Stimulated activated naive B cell treated with anti-CD40 and anti-IgM and Interleukin-4, amounts not matched to agents 10 μg/mL and 1 μg/mL and 100 μg/mL, for 72 hours (primary cell): ENCODE data around the gene STK4.

ENCODE experiments used
- ATAC-seq, 2 donors: fragments of 150-1000 bp; cut with Tn5 transposase; replicated peaks; 2 replicates each; pipeline ENCODE4 v1.10.0; 2021; ENCODE audit warnings: moderate library complexity in 1 of 2
- DNase-seq: peaks from one replicate; pipeline ENCODE4 v3.0.0; 2021
- H3K27ac Mint-ChIP-seq: one replicate; pipeline ENCODE4 v1.8.0; 2022; ENCODE audit warnings: mild to moderate bottlenecking, mixed read lengths
- H3K27me3 Mint-ChIP-seq, 2 donors: one replicate each; pipeline ENCODE4 v1.8.0; 2022; ENCODE audit warnings: mixed read lengths in 2 of 2
- H3K36me3 Mint-ChIP-seq, 2 donors: one replicate each; pipeline ENCODE4 v1.8.0; 2022; ENCODE audit warnings: mixed read lengths in 2 of 2, mild to moderate bottlenecking in 1 of 2
- H3K4me1 Mint-ChIP-seq, 2 donors: one replicate each; pipeline ENCODE4 v1.8.0; 2022; ENCODE audit warnings: mixed read lengths in 2 of 2, mild to moderate bottlenecking in 1 of 2
- H3K4me3 Mint-ChIP-seq, 2 donors: one replicate each; pipeline ENCODE4 v1.8.0; 2022; ENCODE audit warnings: mild to moderate bottlenecking in 2 of 2, mixed read lengths in 2 of 2, moderate library complexity in 1 of 2
- H3K9me3 Mint-ChIP-seq, 2 donors: one replicate each; pipeline ENCODE4 v1.8.0; 2022; ENCODE audit warnings: mixed read lengths in 2 of 2, mild to moderate bottlenecking in 1 of 2

STK4 gene

DNA sequence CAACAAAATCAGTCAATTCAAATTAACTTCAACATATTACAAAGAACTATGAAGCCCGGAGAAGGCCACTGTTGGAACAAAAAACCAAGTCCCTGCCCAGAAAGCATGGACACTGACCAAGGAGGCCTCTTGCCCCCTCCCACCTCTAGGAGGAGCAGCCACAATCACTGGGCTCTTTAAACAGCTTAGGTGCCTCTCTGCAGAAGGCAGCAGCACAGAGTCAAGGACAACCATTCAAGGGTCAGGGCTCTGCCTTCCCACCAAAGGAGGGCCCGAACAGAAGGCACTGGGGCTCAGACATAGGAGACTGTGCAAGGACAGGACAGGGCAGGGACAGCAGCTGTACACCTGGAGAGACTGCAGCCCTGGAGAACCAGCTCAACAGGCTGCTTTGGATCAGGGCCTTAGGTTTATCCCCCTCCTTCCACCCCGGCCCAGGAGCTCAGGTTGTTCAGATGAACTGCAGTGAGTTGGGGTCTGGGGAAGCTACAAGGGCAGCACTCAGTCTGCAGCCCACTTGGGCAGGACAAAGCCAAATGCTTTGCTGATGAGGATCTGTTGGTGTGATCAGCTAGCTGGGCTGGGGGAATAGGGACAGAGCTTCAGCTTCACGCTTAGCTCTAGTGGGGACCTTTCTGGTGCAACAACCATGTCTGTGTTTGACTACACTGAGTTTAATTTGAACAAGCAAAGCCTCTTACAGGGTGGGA is 23.9 kb upstream of the STK4 start:
- no peak for ATAC-seq
- Mint-ChIP-seq H3K27ac (peak overlapping the region; percentile 34), H3K36me3 (peaks cover 56 to 66% of the 10 kb centered on the region in 2 donors), H3K27me3 (no peaks in the 10 kb centered on the region), H3K4me1 (peaks cover 0 to 3% of the 10 kb centered on the region in 2 donors), H3K9me3 (no peaks in the 10 kb centered on the region), H3K4me3 (no peak overlapping the region)
- DNase-seq = no peak

DNA sequence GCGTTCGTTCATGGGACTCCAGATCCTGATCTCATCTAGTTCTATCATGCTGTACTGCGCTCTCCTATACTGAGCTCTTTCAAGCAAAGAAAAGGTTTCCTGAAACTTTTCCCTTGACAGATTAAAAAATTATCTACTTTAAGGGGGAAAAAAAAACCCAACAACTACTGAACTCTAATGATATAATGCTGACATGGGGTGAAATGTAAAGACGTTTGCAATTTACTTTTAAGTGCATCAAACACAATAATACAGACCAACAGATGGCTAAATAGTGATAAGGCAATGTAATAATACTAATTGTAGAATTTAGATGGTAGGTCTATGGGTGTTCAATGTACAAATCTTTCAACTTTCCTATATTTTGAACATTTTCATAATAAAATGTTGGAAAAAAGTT is 22.5 kb upstream of the STK4 start:
- no peaks in the 10 kb centered on the region for H3K9me3 Mint-ChIP-seq
- no peak overlapping the region for H3K27ac Mint-ChIP-seq
- H3K36me3 Mint-ChIP-seq = peaks cover 53 to 58% of the 10 kb centered on the region in 2 donors
- no peak for DNase-seq
- no peaks in the 10 kb centered on the region for H3K27me3 Mint-ChIP-seq
- H3K4me3 Mint-ChIP-seq = no peak overlapping the region
- peaks cover 0 to 3% of the 10 kb centered on the region in 2 donors for H3K4me1 Mint-ChIP-seq
- ATAC-seq = no peak

DNA sequence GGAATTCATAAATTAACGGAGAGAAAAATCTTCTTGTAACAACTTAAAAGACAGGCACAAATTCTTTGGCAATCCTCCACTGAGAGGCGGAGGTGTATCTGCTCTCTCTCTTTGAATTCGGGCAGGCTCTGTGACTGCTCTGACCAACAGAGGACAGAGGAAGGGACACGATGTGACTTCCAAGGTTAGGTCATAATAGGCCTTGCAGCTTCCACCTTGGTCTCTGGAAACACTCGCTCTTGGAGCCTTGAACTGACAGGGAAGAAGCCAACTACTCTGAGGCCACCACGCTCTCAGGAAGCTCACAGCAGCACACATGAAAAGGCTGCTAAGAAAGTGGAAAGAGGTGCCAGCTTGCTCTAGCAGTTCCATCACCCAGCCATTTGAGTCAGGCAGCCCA is 21.1 kb upstream of the STK4 start:
- Mint-ChIP-seq H3K27me3 (no peaks in the 10 kb centered on the region), H3K4me3 (no peak overlapping the region), H3K36me3 (peaks cover 53 to 58% of the 10 kb centered on the region in 2 donors), H3K9me3 (no peaks in the 10 kb centered on the region), H3K27ac (no peak overlapping the region), H3K4me1 (peaks cover 0 to 3% of the 10 kb centered on the region in 2 donors)
- ATAC-seq = no peak
- DNase-seq = no peak

DNA sequence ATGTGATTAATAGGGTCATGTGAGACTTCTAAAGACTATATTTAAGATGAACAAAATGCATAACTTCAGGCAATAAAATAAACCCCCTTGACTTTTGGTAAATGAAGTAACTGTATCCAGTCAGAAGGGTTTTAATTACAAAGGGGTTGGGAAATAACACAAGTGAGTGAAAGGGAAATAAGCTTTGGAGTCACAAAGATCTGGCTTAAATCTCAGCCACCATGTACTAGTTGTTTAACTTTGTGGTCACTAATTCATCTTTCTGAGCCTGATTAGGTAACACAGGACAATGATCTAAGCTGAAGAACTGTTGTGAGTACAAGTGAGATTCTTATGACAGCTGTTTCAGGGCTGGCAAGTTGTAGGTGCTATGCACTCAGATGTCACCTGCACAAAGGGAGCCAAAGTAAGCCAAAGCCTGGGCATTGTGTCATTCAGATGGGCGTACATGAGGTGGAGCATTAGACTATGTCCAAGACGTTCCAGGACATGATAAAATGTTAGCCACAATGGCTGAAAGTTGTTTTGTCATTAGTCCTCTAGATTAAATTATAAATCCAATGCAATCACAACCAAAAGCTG is 19.9 kb upstream of the STK4 start:
- H3K27me3 Mint-ChIP-seq = no peaks in the 10 kb centered on the region
- H3K9me3 Mint-ChIP-seq = no peaks in the 10 kb centered on the region
- DNase-seq (no peak), ATAC-seq (no peak)
- no peak overlapping the region for H3K4me3 Mint-ChIP-seq
- H3K27ac Mint-ChIP-seq = no peak overlapping the region
- peaks cover 52 to 57% of the 10 kb centered on the region in 2 donors for H3K36me3 Mint-ChIP-seq
- H3K4me1 Mint-ChIP-seq = peaks cover 0 to 2% of the 10 kb centered on the region in 2 donors

DNA sequence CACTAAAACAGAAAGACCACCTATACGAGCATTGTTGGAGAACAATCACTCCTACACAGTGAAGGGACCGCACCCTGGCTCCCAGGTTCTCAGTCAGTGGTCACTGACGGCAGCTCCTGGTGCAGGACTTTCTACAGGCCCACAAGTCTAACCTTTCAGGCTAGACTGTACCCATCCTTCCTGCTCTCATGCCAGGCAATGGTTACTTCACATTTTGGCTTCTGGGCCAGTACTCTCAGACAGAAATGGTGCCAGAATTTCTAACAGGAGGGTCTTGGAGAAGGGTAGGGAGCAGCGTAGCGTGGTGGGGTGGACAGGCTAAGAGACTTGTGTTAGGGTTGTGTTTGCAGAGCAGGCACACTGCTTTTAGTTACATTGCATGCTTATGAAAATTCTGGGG is 18.2 kb upstream of the STK4 start:
- no peaks in the 10 kb centered on the region for H3K27me3 Mint-ChIP-seq
- H3K27ac Mint-ChIP-seq = no peak overlapping the region
- peaks cover 50 to 52% of the 10 kb centered on the region in 2 donors for H3K36me3 Mint-ChIP-seq
- no peak for DNase-seq
- no peak for ATAC-seq
- no peaks in the 10 kb centered on the region for H3K9me3 Mint-ChIP-seq
- no peak overlapping the region for H3K4me3 Mint-ChIP-seq
- H3K4me1 Mint-ChIP-seq = peaks cover 6 to 8% of the 10 kb centered on the region in 2 donors

DNA sequence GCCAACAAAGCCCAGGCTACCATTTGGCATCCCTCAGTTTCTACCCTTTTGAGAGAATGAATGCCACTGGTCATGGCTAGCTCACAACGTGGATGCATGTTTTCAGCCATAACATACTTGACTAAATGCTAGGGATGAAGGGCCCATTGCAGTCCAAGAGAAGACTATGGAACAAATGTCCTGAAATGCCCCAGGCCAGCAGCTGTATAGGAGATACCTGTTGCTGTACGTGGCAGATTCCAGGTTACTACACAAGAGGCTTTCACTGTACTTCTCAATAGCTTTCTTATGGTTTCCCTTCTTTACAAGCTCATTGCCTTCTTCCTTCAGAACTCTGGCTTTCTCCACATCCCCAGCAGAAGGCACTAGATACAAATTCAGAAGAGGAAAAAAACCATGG is 17.8 kb upstream of the STK4 start:
- H3K4me1 Mint-ChIP-seq = peaks cover 10 to 12% of the 10 kb centered on the region in 2 donors
- H3K27ac Mint-ChIP-seq = no peak overlapping the region
- no peak for ATAC-seq

DNA sequence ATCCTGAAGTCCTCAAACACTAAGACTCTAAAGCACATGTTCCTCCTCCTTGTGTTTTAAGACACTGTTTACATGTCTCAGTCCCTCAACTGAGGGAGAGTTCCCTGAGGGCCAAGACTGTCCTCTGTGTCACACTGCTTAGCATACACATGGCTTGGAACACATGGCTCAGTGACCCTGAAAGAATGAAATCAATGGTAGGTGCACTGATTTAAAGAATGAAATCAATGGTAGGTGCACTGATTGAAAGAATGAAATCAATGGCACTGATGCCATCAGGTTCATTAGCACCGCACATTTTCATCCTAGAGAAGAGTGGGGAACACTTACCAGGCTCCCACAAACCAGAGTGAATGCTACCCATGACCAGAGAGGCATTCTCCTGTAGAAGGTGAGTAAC is 15.9 kb upstream of the STK4 start:
- peaks cover 25 to 28% of the 10 kb centered on the region in 2 donors for H3K4me1 Mint-ChIP-seq
- H3K27me3 Mint-ChIP-seq = no peaks in the 10 kb centered on the region
- ATAC-seq (no peak), DNase-seq (no peak)
- H3K36me3 Mint-ChIP-seq = peaks cover 55 to 56% of the 10 kb centered on the region in 2 donors
- no peak overlapping the region for H3K4me3 Mint-ChIP-seq
- H3K9me3 Mint-ChIP-seq = no peaks in the 10 kb centered on the region
- H3K27ac Mint-ChIP-seq = peak overlapping the region; percentile 2

More for the DNA sequence above, 17.8 kb upstream of the STK4 start:
- Mint-ChIP-seq H3K9me3 (no peaks in the 10 kb centered on the region), H3K4me3 (no peak overlapping the region), H3K36me3 (peaks cover 54 to 56% of the 10 kb centered on the region in 2 donors), H3K27me3 (no peaks in the 10 kb centered on the region)
- no peak for DNase-seq

DNA sequence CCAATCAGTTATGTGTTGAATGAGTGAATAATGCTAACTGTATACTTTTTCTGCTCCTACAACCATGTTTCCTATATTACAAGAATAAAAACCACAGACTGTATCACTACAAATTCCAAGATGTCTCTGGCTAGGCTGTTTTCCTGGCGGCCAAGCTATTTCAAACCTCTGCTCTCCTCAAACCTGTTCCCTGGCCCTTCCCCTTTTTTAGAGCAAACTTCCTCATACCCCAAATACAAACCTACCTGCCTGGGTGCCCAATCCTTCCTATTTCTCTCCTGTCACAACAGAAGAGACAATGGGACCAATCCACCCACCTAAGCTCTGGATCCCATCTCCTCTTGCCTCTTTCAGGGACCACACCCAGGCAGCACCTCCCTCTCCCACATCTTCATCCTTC is 13.6 kb upstream of the STK4 start:
- Mint-ChIP-seq H3K27me3 (no peaks in the 10 kb centered on the region), H3K36me3 (peaks cover 54 to 58% of the 10 kb centered on the region in 2 donors), H3K9me3 (no peaks in the 10 kb centered on the region), H3K27ac (peak overlapping the region; percentile 56), H3K4me1 (peaks cover 38 to 49% of the 10 kb centered on the region in 2 donors), H3K4me3 (no peak overlapping the region)
- ATAC-seq = no peak
- DNase-seq = no peak

DNA sequence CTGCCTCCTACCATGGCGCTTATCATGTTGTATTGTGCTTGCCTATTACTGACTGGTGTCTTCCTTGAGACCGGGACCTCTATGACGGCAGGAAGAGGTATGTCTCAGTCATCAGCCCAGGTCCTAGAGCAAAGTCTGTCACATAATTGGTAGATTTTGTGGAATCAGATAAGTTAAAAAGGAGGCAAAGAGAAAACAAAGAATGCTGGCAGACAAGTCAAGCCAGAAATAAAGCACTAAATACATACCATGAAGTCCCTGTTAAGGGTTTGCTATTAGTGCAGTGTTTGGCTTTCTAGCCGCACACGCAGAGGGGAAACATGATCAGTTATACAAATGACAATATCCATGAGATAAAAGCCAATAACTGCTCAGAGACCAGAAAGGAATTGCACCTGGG is 12.1 kb upstream of the STK4 start:
- no peak overlapping the region for H3K4me3 Mint-ChIP-seq
- no peak overlapping the region for H3K27ac Mint-ChIP-seq
- no peak for DNase-seq
- no peak for ATAC-seq
- H3K4me1 Mint-ChIP-seq = peaks cover 50 to 64% of the 10 kb centered on the region in 2 donors
- no peaks in the 10 kb centered on the region for H3K27me3 Mint-ChIP-seq
- peaks cover 54 to 72% of the 10 kb centered on the region in 2 donors for H3K36me3 Mint-ChIP-seq
- H3K9me3 Mint-ChIP-seq = no peaks in the 10 kb centered on the region

DNA sequence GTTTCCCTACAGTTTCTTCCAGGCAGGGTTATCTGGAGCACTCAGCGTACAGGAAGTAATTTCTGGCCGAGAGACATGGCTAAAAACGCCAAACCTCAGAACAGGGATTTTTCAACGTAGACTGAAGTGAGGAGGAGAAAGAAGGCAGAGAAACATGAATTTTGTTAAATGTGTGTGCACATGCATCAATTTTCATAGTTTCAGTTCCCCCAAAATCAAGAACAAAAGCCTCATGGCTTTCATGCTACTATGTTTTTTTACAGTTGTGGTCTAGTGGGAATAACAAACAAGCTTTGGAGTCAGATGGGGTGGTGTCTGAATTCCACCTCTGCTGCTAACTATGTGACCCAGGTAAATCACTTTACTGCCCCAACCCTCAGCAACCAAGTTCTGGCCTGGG is 11.0 kb upstream of the STK4 start:
- Mint-ChIP-seq H3K27me3 (no peaks in the 10 kb centered on the region), H3K27ac (peak overlapping the region; percentile 78), H3K36me3 (peaks cover 47 to 71% of the 10 kb centered on the region in 2 donors), H3K4me1 (peaks cover 54 to 69% of the 10 kb centered on the region in 2 donors), H3K9me3 (no peaks in the 10 kb centered on the region), H3K4me3 (peak overlapping the region; percentile 13 to 47)
- ATAC-seq = peak; percentile 4 to 17
- DNase-seq = no peak

DNA sequence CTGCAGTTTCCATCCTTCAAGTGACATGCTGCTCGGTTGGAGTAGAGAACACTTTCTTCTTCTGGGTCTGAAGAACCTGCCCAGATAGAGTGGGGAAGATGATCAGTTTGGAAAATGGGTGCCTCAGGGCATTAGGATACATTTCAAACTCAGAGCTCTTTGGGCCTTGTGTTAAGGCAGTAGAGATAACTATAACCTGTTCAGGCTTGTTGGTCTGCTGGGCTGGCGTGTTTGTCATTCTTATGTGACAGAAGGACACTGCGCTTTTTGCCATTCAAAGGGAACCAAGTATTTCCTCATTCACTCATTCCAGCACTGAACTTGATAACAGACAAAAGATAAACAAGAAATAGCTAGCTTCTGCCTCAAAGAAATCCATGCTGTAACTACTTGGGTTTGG is 9.9 kb upstream of the STK4 start:
- Mint-ChIP-seq H3K27me3 (no peaks in the 10 kb centered on the region), H3K36me3 (peaks cover 43 to 66% of the 10 kb centered on the region in 2 donors), H3K4me3 (peak overlapping the region in 1 of 2 donors; percentile 7), H3K9me3 (no peaks in the 10 kb centered on the region), H3K27ac (peak overlapping the region; percentile 74), H3K4me1 (peaks cover 59 to 77% of the 10 kb centered on the region in 2 donors)
- DNase-seq (no peak), ATAC-seq (no peak)

DNA sequence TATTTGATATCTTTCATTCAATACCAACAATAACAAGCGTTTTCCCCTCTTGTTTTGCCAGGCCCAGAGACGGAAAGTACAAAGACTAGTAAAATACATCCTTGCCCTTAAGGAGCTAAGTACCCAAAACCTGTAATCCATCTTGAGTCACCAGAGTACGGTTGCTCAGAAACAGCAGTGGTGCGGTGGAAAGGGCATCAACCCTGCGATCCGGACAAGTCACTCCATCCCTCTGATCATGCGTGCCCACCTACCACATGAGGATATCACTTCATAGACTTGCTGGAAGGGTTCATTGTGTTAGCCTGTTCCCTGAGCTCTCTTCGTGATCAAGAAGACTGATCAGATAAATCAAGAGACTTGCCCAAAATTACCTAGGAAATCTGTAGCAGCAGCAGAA is 8.0 kb upstream of the STK4 start:
- H3K36me3 Mint-ChIP-seq = peaks cover 28 to 52% of the 10 kb centered on the region in 2 donors
- ATAC-seq = no peak

DNA sequence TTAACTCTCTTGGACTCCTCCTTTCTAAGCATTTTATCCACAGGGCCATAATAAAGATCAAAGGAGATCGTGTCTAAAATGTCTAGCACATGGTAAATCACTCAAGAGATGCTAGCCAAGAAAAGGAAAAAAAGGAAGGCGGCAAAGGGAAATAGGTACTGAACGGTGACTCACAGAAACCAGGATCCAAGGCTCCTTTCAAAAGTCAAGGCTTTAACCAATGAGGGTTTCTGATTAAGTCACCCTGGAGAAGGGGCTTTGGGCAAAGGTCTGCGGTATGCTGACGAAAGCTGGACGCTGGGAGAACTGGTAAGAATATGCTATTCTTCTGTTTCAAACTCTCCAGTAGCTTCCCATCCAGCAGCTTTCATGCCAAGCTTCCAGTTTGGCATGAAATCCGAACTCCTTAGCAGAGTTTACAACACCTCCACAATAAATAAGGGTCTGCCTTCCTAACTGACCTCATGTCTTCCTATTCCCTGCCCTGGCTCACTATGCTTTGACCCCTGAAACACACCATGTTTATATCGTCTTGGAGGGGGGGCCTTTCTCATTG is 7.2 kb upstream of the STK4 start:
- H3K27me3 Mint-ChIP-seq = no peaks in the 10 kb centered on the region
- H3K27ac Mint-ChIP-seq = peak overlapping the region; percentile 96
- H3K4me1 Mint-ChIP-seq = peaks cover 59 to 76% of the 10 kb centered on the region in 2 donors
- no peaks in the 10 kb centered on the region for H3K9me3 Mint-ChIP-seq
- peaks cover 19 to 43% of the 10 kb centered on the region in 2 donors for H3K36me3 Mint-ChIP-seq
- H3K4me3 Mint-ChIP-seq = peak overlapping the region; percentile 85 to 93
- DNase-seq (no peak), ATAC-seq (no peak)

More for the DNA sequence above, 8.0 kb upstream of the STK4 start:
- Mint-ChIP-seq H3K4me1 (peaks cover 61 to 76% of the 10 kb centered on the region in 2 donors), H3K9me3 (no peaks in the 10 kb centered on the region), H3K4me3 (peak overlapping the region; percentile 85 to 93), H3K27ac (peak overlapping the region; percentile 51), H3K27me3 (no peaks in the 10 kb centered on the region)
- DNase-seq = no peak

DNA sequence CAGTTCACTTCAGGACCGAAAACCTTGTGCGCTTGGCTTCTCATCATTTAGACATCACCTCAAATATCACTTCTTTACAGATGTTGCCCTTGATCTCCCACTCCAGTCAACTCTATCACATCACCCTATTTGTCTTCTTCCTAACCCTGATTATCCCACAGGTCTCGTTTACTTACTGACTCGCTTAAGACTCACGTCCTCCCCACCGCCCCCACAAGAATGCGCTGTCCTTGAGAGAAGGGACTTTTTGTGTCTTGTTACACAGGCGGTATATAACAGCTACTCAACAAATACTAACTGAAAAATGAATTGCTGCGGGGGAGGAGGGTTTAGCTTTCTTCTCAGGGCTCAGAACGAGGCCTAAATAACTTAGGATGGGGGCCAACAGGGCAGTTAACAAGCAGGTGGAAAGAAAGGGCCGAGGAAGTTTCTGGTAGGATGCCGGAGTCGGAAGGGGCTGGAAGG is 6.6 kb upstream of the STK4 start:
- H3K36me3 Mint-ChIP-seq = peaks cover 17 to 40% of the 10 kb centered on the region in 2 donors
- H3K4me3 Mint-ChIP-seq = peak overlapping the region; percentile 85 to 93
- DNase-seq = peak; percentile 26
- peak overlapping the region; percentile 96 for H3K27ac Mint-ChIP-seq
- H3K27me3 Mint-ChIP-seq = no peaks in the 10 kb centered on the region
- no peaks in the 10 kb centered on the region for H3K9me3 Mint-ChIP-seq
- ATAC-seq = peak; percentile 56 to 66
- H3K4me1 Mint-ChIP-seq = peaks cover 58 to 75% of the 10 kb centered on the region in 2 donors
